ACC112 (cell line): ENCODE data around the gene DPP6.
"Not testable (repeated sequence)": the region's sequence is repeated elsewhere in the genome, so short reads cannot be mapped to it uniquely, and the experiment has no call there.

ENCODE experiments used
- H2AFZ ChIP-seq: fragments of 200-600 bp; sonication (generic); one replicate; pipeline ENCODE4 v1.6.0; 2017; ENCODE audit warnings: antibody characterized with exemption, low read length; ENCODE audit not compliant: unreplicated experiment
- H3K27ac ChIP-seq: fragments of 200-600 bp; sonication (generic); 2 replicates; pipeline ENCODE4 v1.5.1; 2014; ENCODE audit warnings: low read depth, mild to moderate bottlenecking, antibody characterized with exemption, low read length, moderate library complexity
- H3K27me3 ChIP-seq: fragments of 200-600 bp; sonication (generic); 2 replicates; pipeline ENCODE4 v1.6.1; 2014; ENCODE audit warnings: mild to moderate bottlenecking, antibody characterized with exemption, low read length, moderate library complexity, mixed read lengths; ENCODE audit not compliant: insufficient read depth
- H3K36me3 ChIP-seq: fragments of 200-600 bp; sonication (generic); 2 replicates; pipeline ENCODE4 v1.6.1; 2016; ENCODE audit warnings: mild to moderate bottlenecking, antibody characterized with exemption, low read length, moderate library complexity, mixed read lengths; ENCODE audit not compliant: insufficient read depth
- H3K4me1 ChIP-seq: fragments of 200-600 bp; sonication (generic); one replicate; pipeline ENCODE4 v1.6.1; 2016; ENCODE audit warnings: low read length, mixed read lengths; ENCODE audit not compliant: insufficient read depth, unreplicated experiment, control insufficient read depth
- H3K4me3 ChIP-seq: fragments of 200-600 bp; sonication (generic); 2 replicates; pipeline ENCODE4 v1.5.1; 2014; ENCODE audit warnings: mild to moderate bottlenecking, low read depth, low read length
- H3K79me2 ChIP-seq: fragments of 200-600 bp; sonication (generic); one replicate; pipeline ENCODE4 v1.6.0; 2016; ENCODE audit warnings: low read length; ENCODE audit not compliant: control insufficient read depth, unreplicated experiment, insufficient read depth

DPP6 gene

DNA sequence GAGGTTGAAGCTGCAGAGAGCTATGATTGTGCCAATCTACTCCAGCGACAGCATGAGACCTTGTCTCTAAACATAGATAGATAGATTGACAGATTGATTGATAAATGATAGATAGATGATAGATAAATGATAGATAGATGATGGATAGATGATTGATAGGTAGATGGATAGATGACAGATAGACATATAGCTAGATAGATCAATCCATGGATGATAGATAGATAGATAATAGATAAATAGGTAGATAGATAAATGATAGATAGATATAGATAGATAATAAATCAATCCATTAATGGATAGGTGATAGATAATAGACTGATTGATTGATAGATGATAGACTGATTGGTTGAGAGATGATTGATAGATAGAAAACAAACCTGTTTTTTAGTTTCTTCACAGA lies 601.1 kb downstream of the DPP6 start:
- no peak overlapping the region for H3K27ac ChIP-seq
- no peaks in the 10 kb centered on the region for H3K4me1 ChIP-seq
- H3K27me3 ChIP-seq = no peaks in the 10 kb centered on the region
- H2AFZ ChIP-seq = no peak overlapping the region
- H3K4me3 ChIP-seq = no peak overlapping the region
- no peaks in the 10 kb centered on the region for H3K36me3 ChIP-seq
- no peaks in the 10 kb centered on the region for H3K79me2 ChIP-seq

DNA sequence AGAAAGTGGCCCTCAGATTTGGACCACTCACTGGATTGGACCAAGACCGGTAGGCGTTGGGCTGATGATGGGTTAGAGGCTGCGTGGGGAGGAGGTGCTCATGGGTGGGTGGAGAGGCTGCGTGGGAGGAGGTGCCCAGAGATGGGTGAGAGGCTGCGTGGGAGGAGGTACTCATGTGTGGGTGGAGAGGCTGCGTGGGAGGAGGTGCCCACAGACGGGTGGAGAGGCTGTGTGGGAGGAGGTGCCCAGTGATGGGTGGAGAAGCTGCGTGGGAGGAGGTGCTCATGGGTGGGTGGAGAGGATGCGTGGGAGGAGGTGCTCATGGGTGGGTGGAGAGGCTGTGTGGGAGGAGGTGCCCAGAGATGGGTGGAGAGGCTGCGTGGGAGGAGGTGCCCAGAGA lies 604.4 kb downstream of the DPP6 start:
- Histone ChIP-seq H2AFZ (no peak overlapping the region), H3K4me1 (no peaks in the 10 kb centered on the region), H3K27ac (no peak overlapping the region), H3K4me3 (no peak overlapping the region), H3K79me2 (no peaks in the 10 kb centered on the region), H3K36me3 (no peaks in the 10 kb centered on the region), H3K27me3 (no peaks in the 10 kb centered on the region)

DNA sequence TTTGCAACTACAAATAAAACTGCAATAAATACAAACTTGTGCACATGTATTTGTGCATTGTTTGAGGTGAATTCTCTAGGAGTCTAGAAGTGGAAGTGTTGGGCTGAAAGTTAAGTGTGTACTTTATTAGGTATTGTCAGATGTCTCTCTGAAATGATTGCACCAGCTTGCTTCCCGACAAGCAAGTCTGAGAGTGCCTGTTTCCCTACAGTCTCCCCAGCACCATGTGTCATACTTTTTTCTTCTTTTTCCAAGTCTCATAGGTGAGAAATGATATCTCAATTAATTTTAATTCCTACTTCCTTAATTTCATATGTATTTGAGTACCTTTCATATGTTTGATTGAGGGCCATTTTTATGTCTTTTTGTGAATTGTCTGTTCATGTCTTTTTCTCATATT lies 614.6 kb downstream of the DPP6 start:
- Histone ChIP-seq H3K79me2 (no peaks in the 10 kb centered on the region), H3K27me3 (no peaks in the 10 kb centered on the region), H3K4me1 (no peaks in the 10 kb centered on the region), H3K36me3 (no peaks in the 10 kb centered on the region), H3K4me3 (no peak overlapping the region), H2AFZ (no peak overlapping the region), H3K27ac (no peak overlapping the region)

DNA sequence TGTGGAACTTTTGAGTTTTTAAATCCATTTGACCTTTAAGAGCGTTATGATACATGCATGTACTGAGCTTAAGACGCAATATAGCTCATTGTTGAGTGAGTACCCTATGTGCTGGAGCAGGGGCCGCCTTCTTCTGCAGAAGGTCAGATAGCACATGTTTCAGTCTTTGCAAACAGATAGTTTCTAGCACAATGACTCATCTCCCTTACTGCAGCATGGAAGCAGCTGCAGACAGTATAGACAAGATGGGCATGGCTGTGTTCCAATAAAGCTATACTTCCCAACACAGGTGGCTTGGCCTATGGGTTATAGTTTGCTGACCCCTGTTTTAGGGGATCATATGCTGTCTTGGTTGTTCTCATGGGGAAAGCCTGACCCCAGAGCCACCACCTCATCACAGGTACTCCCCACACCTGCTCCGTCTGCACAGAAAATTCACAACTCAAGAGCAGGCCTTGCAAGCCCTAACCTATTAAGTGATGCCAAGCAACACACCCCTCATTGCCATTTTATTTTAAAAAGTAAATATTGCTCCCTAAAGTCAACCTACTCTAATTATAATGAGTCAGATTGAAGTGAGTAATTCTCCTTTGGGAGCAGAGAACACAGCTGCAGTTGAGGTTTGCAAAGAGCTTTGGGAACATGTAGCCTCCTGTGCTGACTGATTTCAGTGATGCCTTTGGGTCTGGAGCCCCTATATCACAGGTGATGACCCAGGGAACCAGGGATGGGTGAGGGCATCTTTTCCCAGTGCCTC lies 620.6 kb downstream of the DPP6 start:
- Histone ChIP-seq H3K4me3 (no peak overlapping the region), H2AFZ (no peak overlapping the region), H3K27ac (no peak overlapping the region), H3K36me3 (no peaks in the 10 kb centered on the region), H3K79me2 (no peaks in the 10 kb centered on the region), H3K4me1 (no peaks in the 10 kb centered on the region), H3K27me3 (no peaks in the 10 kb centered on the region)

DNA sequence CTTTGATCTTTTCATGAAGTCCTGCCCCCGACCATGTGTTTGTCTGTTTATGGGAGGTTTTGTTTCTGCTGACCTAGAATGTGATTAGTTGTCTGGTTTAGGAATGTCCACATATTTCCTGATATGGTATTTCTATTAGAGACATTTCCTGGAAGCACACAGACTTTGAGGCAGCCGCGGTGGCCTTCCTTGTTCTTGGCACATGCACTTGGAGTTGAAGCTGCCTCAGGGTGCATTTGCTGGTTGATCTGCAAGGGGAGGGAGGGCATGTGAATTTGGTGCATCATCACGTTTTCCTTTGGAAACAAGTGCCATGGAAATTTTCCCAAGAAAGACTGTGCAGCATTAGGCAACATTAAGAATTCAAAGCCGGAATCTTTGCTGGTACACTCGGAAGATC lies 622.0 kb downstream of the DPP6 start:
- Histone ChIP-seq H2AFZ (no peak overlapping the region), H3K4me3 (no peak overlapping the region), H3K36me3 (no peaks in the 10 kb centered on the region), H3K27me3 (no peaks in the 10 kb centered on the region), H3K27ac (no peak overlapping the region), H3K4me1 (no peaks in the 10 kb centered on the region), H3K79me2 (no peaks in the 10 kb centered on the region)

DNA sequence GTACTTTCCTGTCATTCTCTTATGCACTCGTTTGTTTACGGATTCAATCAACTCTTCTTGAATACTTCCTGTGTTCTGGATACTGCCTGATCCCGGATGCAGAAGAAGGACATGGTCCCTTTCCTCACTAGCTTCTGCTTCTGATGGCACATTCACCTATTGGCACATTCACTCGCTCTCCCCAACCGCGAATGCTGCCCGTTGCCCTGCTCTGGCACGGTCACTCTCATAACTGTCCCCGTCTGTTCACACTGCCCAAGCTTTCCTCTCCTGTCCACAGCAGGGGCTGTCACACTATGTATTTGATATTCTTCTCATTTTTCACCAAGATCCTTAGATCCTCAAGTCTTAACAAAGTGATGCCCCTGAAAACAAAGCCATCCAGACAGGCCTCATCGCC lies 623.4 kb downstream of the DPP6 start:
- Histone ChIP-seq H3K27ac (no peak overlapping the region), H3K4me3 (no peak overlapping the region), H3K27me3 (no peaks in the 10 kb centered on the region), H3K4me1 (no peaks in the 10 kb centered on the region), H3K36me3 (no peaks in the 10 kb centered on the region), H3K79me2 (no peaks in the 10 kb centered on the region), H2AFZ (no peak overlapping the region)

DNA sequence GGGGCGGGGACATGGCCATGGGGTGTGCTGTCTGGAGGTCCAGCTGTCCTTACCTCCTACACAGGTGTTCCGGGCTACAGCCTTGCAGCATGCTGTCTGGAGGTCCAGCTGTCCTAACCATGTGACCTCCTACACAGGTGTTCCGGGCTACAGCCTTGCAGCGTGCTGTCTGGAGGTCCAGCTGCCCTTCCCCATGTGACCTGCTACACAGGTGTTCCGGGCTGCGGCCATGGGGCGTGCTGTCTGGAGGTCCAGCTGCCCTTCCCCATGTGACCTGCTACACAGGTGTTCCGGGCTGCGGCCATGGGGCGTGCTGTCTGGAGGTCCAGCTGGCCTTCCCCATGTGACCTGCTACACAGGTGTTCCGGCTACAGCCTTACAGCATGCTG lies 623.8 kb downstream of the DPP6 start:
- not testable (repeated sequence) for H3K4me3 ChIP-seq, H2AFZ ChIP-seq, H3K36me3 ChIP-seq, H3K27me3 ChIP-seq, H3K79me2 ChIP-seq, H3K27ac ChIP-seq, H3K4me1 ChIP-seq

DNA sequence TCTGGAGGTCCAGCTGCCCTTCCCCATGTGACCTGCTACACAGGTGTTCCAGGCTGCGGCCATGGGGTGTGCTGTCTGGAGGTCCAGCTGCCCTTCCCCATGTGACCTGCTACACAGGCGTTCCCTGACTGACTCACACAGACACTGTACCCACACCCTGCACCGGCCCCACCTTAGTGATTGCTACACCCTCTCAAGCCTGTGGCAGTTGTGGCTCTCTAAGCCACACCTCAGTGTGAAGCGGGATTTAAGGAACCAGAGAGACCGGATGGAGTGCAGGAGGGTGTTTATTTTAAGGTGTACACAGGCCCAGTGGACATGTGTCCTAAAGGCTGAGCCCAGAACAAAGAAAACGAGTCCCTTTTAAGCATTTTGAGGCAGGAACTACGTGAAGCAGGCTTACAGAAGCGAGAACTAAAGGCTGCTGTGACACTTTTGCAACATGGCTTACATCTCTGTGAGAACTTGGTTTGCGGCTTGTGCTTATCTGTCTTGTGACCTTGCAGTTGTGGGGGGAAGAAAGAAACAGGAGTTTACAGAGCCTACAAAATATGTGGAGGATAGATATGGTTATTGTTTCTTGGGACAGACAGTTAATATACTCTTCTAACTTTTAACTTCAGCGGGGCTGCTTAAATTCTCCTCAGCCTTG lies 624.4 kb downstream of the DPP6 start:
- Histone ChIP-seq H3K27me3 (no peaks in the 10 kb centered on the region), H3K4me3 (no peak overlapping the region), H3K79me2 (no peaks in the 10 kb centered on the region), H3K27ac (no peak overlapping the region), H3K4me1 (no peaks in the 10 kb centered on the region), H2AFZ (no peak overlapping the region), H3K36me3 (no peaks in the 10 kb centered on the region)

DNA sequence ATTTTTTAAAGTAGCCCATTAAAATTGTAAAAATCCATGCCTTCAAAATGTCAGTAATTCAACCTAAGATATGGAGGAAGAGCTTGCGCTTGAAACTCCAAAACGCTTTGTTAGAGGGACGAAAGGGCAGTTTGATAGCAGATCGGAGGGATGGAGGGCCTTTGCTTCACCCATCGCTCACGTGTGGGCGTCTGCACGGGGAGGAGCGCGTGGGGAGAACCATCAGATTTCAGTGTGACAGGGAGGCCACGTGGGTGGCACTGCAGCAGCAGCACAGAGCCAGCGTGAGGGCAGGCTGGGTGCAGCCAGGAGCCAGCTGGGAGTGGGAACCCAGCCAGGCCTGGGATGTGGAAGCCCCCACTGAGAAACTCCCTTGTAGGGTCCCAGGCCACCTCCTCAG lies 625.3 kb downstream of the DPP6 start:
- H3K4me3 ChIP-seq = no peak overlapping the region
- H3K27me3 ChIP-seq = no peaks in the 10 kb centered on the region
- H3K4me1 ChIP-seq = no peaks in the 10 kb centered on the region
- no peaks in the 10 kb centered on the region for H3K36me3 ChIP-seq
- H3K27ac ChIP-seq = no peak overlapping the region
- no peaks in the 10 kb centered on the region for H3K79me2 ChIP-seq
- H2AFZ ChIP-seq = no peak overlapping the region

DNA sequence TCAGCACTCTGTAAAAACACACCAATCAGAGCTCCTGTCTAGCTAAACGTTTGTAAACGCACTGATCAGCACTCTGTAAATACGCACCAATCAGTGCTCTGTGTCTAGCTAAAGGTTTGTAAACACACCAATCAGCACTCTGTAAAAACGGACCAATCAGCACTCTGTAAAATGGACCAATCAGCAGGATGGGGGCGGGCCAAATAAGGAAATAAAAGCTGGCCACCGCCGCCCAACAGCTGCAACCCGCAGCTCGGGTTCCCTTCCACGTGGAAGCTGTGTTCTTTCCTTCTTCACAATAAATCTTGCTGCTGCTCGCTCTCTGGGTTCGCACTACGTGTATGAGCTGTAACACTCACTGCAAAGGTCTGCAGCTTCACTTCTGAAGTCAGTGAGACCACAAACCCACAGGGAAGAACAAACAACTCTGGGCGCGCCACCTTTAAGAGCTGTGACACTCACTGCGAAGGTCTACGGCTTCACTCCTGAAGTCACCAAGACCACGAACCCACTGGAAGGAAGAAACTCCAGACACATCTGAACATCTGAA lies 625.9 kb downstream of the DPP6 start:
- not testable (repeated sequence) for H2AFZ ChIP-seq, H3K79me2 ChIP-seq, H3K36me3 ChIP-seq, H3K4me3 ChIP-seq, H3K27ac ChIP-seq, H3K27me3 ChIP-seq, H3K4me1 ChIP-seq

DNA sequence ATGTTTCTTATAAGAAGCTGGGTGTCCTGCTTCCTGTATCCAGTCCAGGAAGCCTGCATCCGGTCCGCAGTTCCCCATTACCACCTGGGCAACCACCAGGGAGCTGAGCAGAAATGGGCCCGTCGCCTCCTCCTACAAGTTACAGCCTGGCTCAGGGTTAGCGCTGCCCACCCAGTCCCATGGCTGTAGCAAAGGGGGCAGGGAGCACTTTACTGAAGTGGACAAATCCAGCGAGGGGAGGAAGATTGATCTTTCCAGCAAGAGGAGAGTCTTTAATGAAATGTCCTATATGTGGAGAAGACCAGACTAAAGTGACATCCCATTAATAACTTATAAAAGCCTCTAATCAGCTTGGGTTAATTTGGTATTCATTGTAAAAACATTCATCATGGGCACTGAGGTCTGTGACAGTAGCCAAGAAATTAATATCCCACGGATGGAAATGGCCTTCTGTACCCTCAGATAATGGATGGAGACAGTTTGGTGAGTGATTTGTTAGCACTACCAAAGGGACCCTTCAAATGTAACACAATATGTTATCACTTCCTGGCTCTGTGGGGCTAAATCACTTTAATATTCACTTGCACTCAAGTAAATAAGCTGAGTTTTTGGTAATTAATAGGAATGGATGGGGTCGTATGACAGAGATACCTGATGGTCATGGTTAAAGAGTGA lies 627.3 kb downstream of the DPP6 start:
- no peaks in the 10 kb centered on the region for H3K4me1 ChIP-seq

More for the DNA sequence above, 627.3 kb downstream of the DPP6 start:
- H2AFZ ChIP-seq = no peak overlapping the region
- no peak overlapping the region for H3K27ac ChIP-seq
- no peaks in the 10 kb centered on the region for H3K27me3 ChIP-seq
- no peaks in the 10 kb centered on the region for H3K79me2 ChIP-seq
- no peaks in the 10 kb centered on the region for H3K36me3 ChIP-seq
- H3K4me3 ChIP-seq = no peak overlapping the region
